H9 (cell line): ENCODE data around the gene BSDC1. TPM values are rescaled to one million over a fixed set of nuclear protein-coding genes. Genes with fewer than 3 reads are reported as not detected.
"Not testable (repeated sequence)": the region's sequence is repeated elsewhere in the genome, so short reads cannot be mapped to it uniquely, and the experiment has no call there.

Experiments
- DNase-seq: peaks from one replicate; pipeline ENCODE4 v3.0.0-alpha.2; 2017
- H2AFZ ChIP-seq: one replicate; pipeline ENCODE4 v1.6.1; 2013; ENCODE audit warnings: mild to moderate bottlenecking, low read length, control low read depth, moderate library complexity
- H2AK5ac ChIP-seq: 2 replicates; pipeline ENCODE4 v1.6.1; 2013; ENCODE audit warnings: low read length, control low read depth, mixed read lengths; ENCODE audit not compliant: insufficient read length
- H2BK120ac ChIP-seq: one replicate; pipeline ENCODE4 v1.6.1; 2013; ENCODE audit warnings: low read depth, mild to moderate bottlenecking, low read length, control low read depth, inconsistent platforms; ENCODE audit not compliant: poor library complexity, severe bottlenecking
- H2BK12ac ChIP-seq: 2 replicates; pipeline ENCODE4 v1.6.1; 2013; ENCODE audit warnings: low read length, control low read depth, mixed read lengths, low read depth; ENCODE audit not compliant: insufficient read length
- H2BK15ac ChIP-seq: 2 replicates; pipeline ENCODE4 v1.6.1; 2013; ENCODE audit warnings: low read depth, low read length, control low read depth
- H2BK20ac ChIP-seq: one replicate; pipeline ENCODE4 v1.6.1; 2013; ENCODE audit warnings: low read depth, mild to moderate bottlenecking, low read length, control low read depth, inconsistent platforms; ENCODE audit not compliant: poor library complexity, severe bottlenecking
- H2BK5ac ChIP-seq: 2 replicates; pipeline ENCODE4 v1.6.1; 2013; ENCODE audit warnings: low read length, control low read depth, mixed read lengths; ENCODE audit not compliant: insufficient read length
- H3K14ac ChIP-seq: 2 replicates; pipeline ENCODE4 v1.6.1; 2013; ENCODE audit warnings: low read length, control low read depth; ENCODE audit not compliant: insufficient read depth
- H3K18ac ChIP-seq: 2 replicates; pipeline ENCODE4 v1.6.1; 2013; ENCODE audit warnings: low read depth, mild to moderate bottlenecking, mixed read lengths, low read length, control low read depth; ENCODE audit not compliant: insufficient read length
- H3K23ac ChIP-seq: 2 replicates; pipeline ENCODE4 v1.6.1; 2013; ENCODE audit warnings: low read length, control low read depth, mixed read lengths, low read depth; ENCODE audit not compliant: insufficient read length
- H3K23me2 ChIP-seq: 2 replicates; pipeline ENCODE4 v1.6.1; 2013; ENCODE audit warnings: low read depth, mild to moderate bottlenecking, mixed read lengths, low read length, control low read depth; ENCODE audit not compliant: insufficient read length, poor library complexity, severe bottlenecking
- H3K27ac ChIP-seq: 2 replicates; pipeline ENCODE4 v1.5.1; 2013; ENCODE audit warnings: low read length, control low read depth, mixed read lengths, low read depth; ENCODE audit not compliant: insufficient read length
- H3K27me3 ChIP-seq: 2 replicates; pipeline ENCODE4 v1.6.1; 2013; ENCODE audit warnings: low read length, control low read depth, inconsistent platforms; ENCODE audit not compliant: insufficient read depth
- H3K4ac ChIP-seq: 2 replicates; pipeline ENCODE4 v1.6.1; 2013; ENCODE audit warnings: low read depth, mild to moderate bottlenecking, control low read depth, inconsistent platforms, low read length, moderate library complexity
- H3K4me1 ChIP-seq: 2 replicates; pipeline ENCODE4 v1.6.1; 2013; ENCODE audit warnings: low read length, control low read depth, inconsistent platforms; ENCODE audit not compliant: insufficient read depth
- H3K4me2 ChIP-seq: 2 replicates; pipeline ENCODE4 v1.6.1; 2013; ENCODE audit warnings: low read length, control low read depth, mixed read lengths; ENCODE audit not compliant: insufficient read length, insufficient read depth
- H3K56ac ChIP-seq: 2 replicates; pipeline ENCODE4 v1.6.1; 2013; ENCODE audit warnings: low read depth, mild to moderate bottlenecking, mixed read lengths, low read length, control low read depth; ENCODE audit not compliant: insufficient read length
- H3K79me1 ChIP-seq: 2 replicates; pipeline ENCODE4 v1.6.1; 2013; ENCODE audit warnings: low read depth, mild to moderate bottlenecking, moderate library complexity, low read length, control low read depth, inconsistent platforms; ENCODE audit not compliant: insufficient read depth, poor library complexity, severe bottlenecking
- H3K79me2 ChIP-seq: 2 replicates; pipeline ENCODE4 v1.6.1; 2013; ENCODE audit warnings: low read length, control low read depth, inconsistent platforms; ENCODE audit not compliant: insufficient read depth
- H3K9ac ChIP-seq: 2 replicates; pipeline ENCODE4 v1.6.1; 2013; ENCODE audit warnings: low read length, control low read depth, mixed read lengths; ENCODE audit not compliant: insufficient read length; ENCODE audit errors: extremely low read depth
- H3K9me3 ChIP-seq: one replicate; pipeline ENCODE4 v1.6.1; 2013; ENCODE audit warnings: low read depth, low read length, inconsistent platforms; ENCODE audit not compliant: control insufficient read depth
- H3T11ph ChIP-seq: one replicate; pipeline ENCODE4 v1.6.1; 2013; ENCODE audit warnings: mild to moderate bottlenecking, low read length, control low read depth, inconsistent platforms
- H4K20me1 ChIP-seq: one replicate; pipeline ENCODE4 v1.6.1; 2013; ENCODE audit not compliant: control insufficient read depth, insufficient read length, insufficient read depth
- H4K5ac ChIP-seq: 2 replicates; pipeline ENCODE4 v1.6.1; 2013; ENCODE audit warnings: low read depth, mild to moderate bottlenecking, mixed read lengths, low read length, control low read depth; ENCODE audit not compliant: insufficient read length
- H4K8ac ChIP-seq: replicated peaks from 2 replicates; pipeline ENCODE4 v1.6.1; 2013; ENCODE audit warnings: low read length, control low read depth, mixed read lengths, low read depth; ENCODE audit not compliant: insufficient read length
- H4K91ac ChIP-seq: 2 replicates; pipeline ENCODE4 v1.6.1; 2013; ENCODE audit warnings: low read depth, mild to moderate bottlenecking, moderate library complexity, mixed read lengths, low read length, control low read depth; ENCODE audit not compliant: insufficient read length
- H3K27ac Mint-ChIP-seq, 3 experiments: 2 replicates in 2 of 3; 3 replicates in 1 of 3; pipeline ENCODE4 v1.8.0; 2020 to 2021; ENCODE audit warnings: mixed read lengths in 3 of 3, mild to moderate bottlenecking in 1 of 3, moderate library complexity in 1 of 3
- H3K27me3 Mint-ChIP-seq: 2 replicates; pipeline ENCODE4 v1.8.0; 2021; ENCODE audit warnings: low read depth, mild to moderate bottlenecking, moderate library complexity, mixed read lengths
- H3K36me3 Mint-ChIP-seq, 3 experiments: 2 replicates in 2 of 3; 3 replicates in 1 of 3; pipeline ENCODE4 v1.8.0; 2020 to 2021; ENCODE audit warnings: low read depth in 3 of 3, mixed read lengths in 3 of 3; ENCODE audit not compliant: insufficient read depth in 1 of 3
- H3K4me1 Mint-ChIP-seq, 2 experiments: 2 replicates each; pipeline ENCODE4 v1.8.0; 2020; ENCODE audit warnings: mixed read lengths in 2 of 2
- H3K4me3 Mint-ChIP-seq, 2 experiments: 2 replicates in 1 of 2; 3 replicates in 1 of 2; pipeline ENCODE4 v1.8.0; 2020 to 2021; ENCODE audit warnings: mild to moderate bottlenecking in 2 of 2, mixed read lengths in 2 of 2, moderate library complexity in 1 of 2
- H3K9me3 Mint-ChIP-seq, 2 experiments: 2 replicates in 1 of 2; 3 replicates in 1 of 2; pipeline ENCODE4 v1.8.0; 2020; ENCODE audit warnings: mild to moderate bottlenecking in 2 of 2, mixed read lengths in 2 of 2, moderate library complexity in 1 of 2
- WGBS: extraction: QIAGEN DNeasy Blood & Tissue Kit; methylation state at CpG from one replicate; pipeline ENCODE4 v1.1.7; 2013; ENCODE audit warnings: missing lambda C conversion rate, low lambda C conversion rate, mixed read lengths; ENCODE audit not compliant: insufficient read length; ENCODE audit errors: extremely low coverage; 5-methylcytosine and 5-hydroxymethylcytosine counted together
- total RNA-seq: library from RNA; stranded (reverse); gene quantifications from 2 replicates; pipeline ENCODE4 v1.2.1, GENCODE V29; 2021

BSDC1 gene
- total RNA-seq, 1 experiment from 2014 or later = 52.6 TPM

GRCh38 chr1:32441467-32441866, 47.2 kb upstream of the BSDC1 start:
- H3K4ac ChIP-seq, H2BK12ac ChIP-seq, H2AK5ac ChIP-seq, DNase-seq, H3K23me2 ChIP-seq, H4K8ac ChIP-seq, H3K79me1 ChIP-seq, H3K9me3 ChIP-seq, H3K27ac Mint-ChIP-seq, H2BK20ac ChIP-seq, H3K4me1 ChIP-seq, H3K9ac ChIP-seq, H3K18ac ChIP-seq, H3K56ac ChIP-seq, H3K27me3 ChIP-seq, H3K79me2 ChIP-seq, H3K27ac ChIP-seq, H3T11ph ChIP-seq, H3K23ac ChIP-seq, H4K20me1 ChIP-seq, H3K4me2 ChIP-seq, H2BK5ac ChIP-seq, H3K27me3 Mint-ChIP-seq, H2AFZ ChIP-seq, H2BK15ac ChIP-seq, H3K14ac ChIP-seq, H4K5ac ChIP-seq, H3K4me3 Mint-ChIP-seq, H4K91ac ChIP-seq, H2BK120ac ChIP-seq: not testable (repeated sequence)
- Mint-ChIP-seq H3K4me1 (peaks cover 37 to 59% of the 10 kb centered on the region in 2 experiments), H3K36me3 (peaks cover 4 to 36% (median 20%) of the 10 kb centered on the region in 3 experiments; a peak in 6 of 7 replicates), H3K9me3 (peaks cover 35 to 36% of the 10 kb centered on the region in 2 experiments)
- WGBS = no CpG with 5 or more reads among the region's 10 CpGs

GRCh38 chr1:32438777-32439176, 44.5 kb upstream of the BSDC1 start:
- Mint-ChIP-seq H3K4me1 (peaks cover 13 to 36% of the 10 kb centered on the region in 2 experiments), H3K27ac (peak overlapping the region in 1 of 3 experiments; percentile 97; a peak in 5 of 7 replicates), H3K9me3 (peaks cover 35 to 36% of the 10 kb centered on the region in 2 experiments), H3K36me3 (peaks cover 6 to 36% (median 20%) of the 10 kb centered on the region in 3 experiments; a peak in 6 of 7 replicates)
- H3K79me2 ChIP-seq, H3K4me3 Mint-ChIP-seq, H2BK120ac ChIP-seq, H4K91ac ChIP-seq, DNase-seq, H3K27me3 Mint-ChIP-seq, H2BK12ac ChIP-seq, H4K8ac ChIP-seq, H3K56ac ChIP-seq, H3K23ac ChIP-seq, H2BK15ac ChIP-seq, H3K14ac ChIP-seq, H4K5ac ChIP-seq, H3K79me1 ChIP-seq, H3K9ac ChIP-seq, H3K4me2 ChIP-seq, H2AFZ ChIP-seq, H3K9me3 ChIP-seq, H3K4ac ChIP-seq, H2AK5ac ChIP-seq, H3K27ac ChIP-seq, H3K18ac ChIP-seq, H3K23me2 ChIP-seq, H2BK5ac ChIP-seq, H3K4me1 ChIP-seq, H4K20me1 ChIP-seq, H3K27me3 ChIP-seq, H3T11ph ChIP-seq: not testable (repeated sequence)
- no CpG with 5 or more reads among the region's 4 CpGs for WGBS
- peak overlapping the region; percentile 95 for H2BK20ac ChIP-seq
